H9 (cell line): Measurements from ENCODE around the gene EMC9. TPM values are rescaled to one million over a fixed set of nuclear protein-coding genes. Genes with fewer than 3 reads are reported as not detected.

Experiments used
- DNase-seq: peaks from one replicate; pipeline ENCODE4 v3.0.0-alpha.2; 2017
- H2AFZ ChIP-seq: one replicate; pipeline ENCODE4 v1.6.1; 2013; ENCODE audit warnings: mild to moderate bottlenecking, low read length, control low read depth, moderate library complexity
- H2AK5ac ChIP-seq: 2 replicates; pipeline ENCODE4 v1.6.1; 2013; ENCODE audit warnings: low read length, control low read depth, mixed read lengths; ENCODE audit not compliant: insufficient read length
- H2BK120ac ChIP-seq: one replicate; pipeline ENCODE4 v1.6.1; 2013; ENCODE audit warnings: low read depth, mild to moderate bottlenecking, low read length, control low read depth, inconsistent platforms; ENCODE audit not compliant: poor library complexity, severe bottlenecking
- H2BK12ac ChIP-seq: 2 replicates; pipeline ENCODE4 v1.6.1; 2013; ENCODE audit warnings: low read length, control low read depth, mixed read lengths, low read depth; ENCODE audit not compliant: insufficient read length
- H2BK15ac ChIP-seq: 2 replicates; pipeline ENCODE4 v1.6.1; 2013; ENCODE audit warnings: low read depth, low read length, control low read depth
- H2BK20ac ChIP-seq: one replicate; pipeline ENCODE4 v1.6.1; 2013; ENCODE audit warnings: low read depth, mild to moderate bottlenecking, low read length, control low read depth, inconsistent platforms; ENCODE audit not compliant: poor library complexity, severe bottlenecking
- H2BK5ac ChIP-seq: 2 replicates; pipeline ENCODE4 v1.6.1; 2013; ENCODE audit warnings: low read length, control low read depth, mixed read lengths; ENCODE audit not compliant: insufficient read length
- H3K14ac ChIP-seq: 2 replicates; pipeline ENCODE4 v1.6.1; 2013; ENCODE audit warnings: low read length, control low read depth; ENCODE audit not compliant: insufficient read depth
- H3K18ac ChIP-seq: 2 replicates; pipeline ENCODE4 v1.6.1; 2013; ENCODE audit warnings: low read depth, mild to moderate bottlenecking, mixed read lengths, low read length, control low read depth; ENCODE audit not compliant: insufficient read length
- H3K23ac ChIP-seq: 2 replicates; pipeline ENCODE4 v1.6.1; 2013; ENCODE audit warnings: low read length, control low read depth, mixed read lengths, low read depth; ENCODE audit not compliant: insufficient read length
- H3K23me2 ChIP-seq: 2 replicates; pipeline ENCODE4 v1.6.1; 2013; ENCODE audit warnings: low read depth, mild to moderate bottlenecking, mixed read lengths, low read length, control low read depth; ENCODE audit not compliant: insufficient read length, poor library complexity, severe bottlenecking
- H3K27ac ChIP-seq: 2 replicates; pipeline ENCODE4 v1.5.1; 2013; ENCODE audit warnings: low read length, control low read depth, mixed read lengths, low read depth; ENCODE audit not compliant: insufficient read length
- H3K27me3 ChIP-seq: 2 replicates; pipeline ENCODE4 v1.6.1; 2013; ENCODE audit warnings: low read length, control low read depth, inconsistent platforms; ENCODE audit not compliant: insufficient read depth
- H3K4ac ChIP-seq: 2 replicates; pipeline ENCODE4 v1.6.1; 2013; ENCODE audit warnings: low read depth, mild to moderate bottlenecking, control low read depth, inconsistent platforms, low read length, moderate library complexity
- H3K4me1 ChIP-seq: 2 replicates; pipeline ENCODE4 v1.6.1; 2013; ENCODE audit warnings: low read length, control low read depth, inconsistent platforms; ENCODE audit not compliant: insufficient read depth
- H3K4me2 ChIP-seq: 2 replicates; pipeline ENCODE4 v1.6.1; 2013; ENCODE audit warnings: low read length, control low read depth, mixed read lengths; ENCODE audit not compliant: insufficient read length, insufficient read depth
- H3K56ac ChIP-seq: 2 replicates; pipeline ENCODE4 v1.6.1; 2013; ENCODE audit warnings: low read depth, mild to moderate bottlenecking, mixed read lengths, low read length, control low read depth; ENCODE audit not compliant: insufficient read length
- H3K79me1 ChIP-seq: 2 replicates; pipeline ENCODE4 v1.6.1; 2013; ENCODE audit warnings: low read depth, mild to moderate bottlenecking, moderate library complexity, low read length, control low read depth, inconsistent platforms; ENCODE audit not compliant: insufficient read depth, poor library complexity, severe bottlenecking
- H3K79me2 ChIP-seq: 2 replicates; pipeline ENCODE4 v1.6.1; 2013; ENCODE audit warnings: low read length, control low read depth, inconsistent platforms; ENCODE audit not compliant: insufficient read depth
- H3K9ac ChIP-seq: 2 replicates; pipeline ENCODE4 v1.6.1; 2013; ENCODE audit warnings: low read length, control low read depth, mixed read lengths; ENCODE audit not compliant: insufficient read length; ENCODE audit errors: extremely low read depth
- H3K9me3 ChIP-seq: one replicate; pipeline ENCODE4 v1.6.1; 2013; ENCODE audit warnings: low read depth, low read length, inconsistent platforms; ENCODE audit not compliant: control insufficient read depth
- H3T11ph ChIP-seq: one replicate; pipeline ENCODE4 v1.6.1; 2013; ENCODE audit warnings: mild to moderate bottlenecking, low read length, control low read depth, inconsistent platforms
- H4K20me1 ChIP-seq: one replicate; pipeline ENCODE4 v1.6.1; 2013; ENCODE audit not compliant: control insufficient read depth, insufficient read length, insufficient read depth
- H4K5ac ChIP-seq: 2 replicates; pipeline ENCODE4 v1.6.1; 2013; ENCODE audit warnings: low read depth, mild to moderate bottlenecking, mixed read lengths, low read length, control low read depth; ENCODE audit not compliant: insufficient read length
- H4K8ac ChIP-seq: replicated peaks from 2 replicates; pipeline ENCODE4 v1.6.1; 2013; ENCODE audit warnings: low read length, control low read depth, mixed read lengths, low read depth; ENCODE audit not compliant: insufficient read length
- H4K91ac ChIP-seq: 2 replicates; pipeline ENCODE4 v1.6.1; 2013; ENCODE audit warnings: low read depth, mild to moderate bottlenecking, moderate library complexity, mixed read lengths, low read length, control low read depth; ENCODE audit not compliant: insufficient read length
- H3K27ac Mint-ChIP-seq, 3 experiments: 2 replicates in 2 of 3; 3 replicates in 1 of 3; pipeline ENCODE4 v1.8.0; 2020 to 2021; ENCODE audit warnings: mixed read lengths in 3 of 3, mild to moderate bottlenecking in 1 of 3, moderate library complexity in 1 of 3
- H3K27me3 Mint-ChIP-seq: 2 replicates; pipeline ENCODE4 v1.8.0; 2021; ENCODE audit warnings: low read depth, mild to moderate bottlenecking, moderate library complexity, mixed read lengths
- H3K36me3 Mint-ChIP-seq, 3 experiments: 2 replicates in 2 of 3; 3 replicates in 1 of 3; pipeline ENCODE4 v1.8.0; 2020 to 2021; ENCODE audit warnings: low read depth in 3 of 3, mixed read lengths in 3 of 3; ENCODE audit not compliant: insufficient read depth in 1 of 3
- H3K4me1 Mint-ChIP-seq, 2 experiments: 2 replicates each; pipeline ENCODE4 v1.8.0; 2020; ENCODE audit warnings: mixed read lengths in 2 of 2
- H3K4me3 Mint-ChIP-seq, 2 experiments: 2 replicates in 1 of 2; 3 replicates in 1 of 2; pipeline ENCODE4 v1.8.0; 2020 to 2021; ENCODE audit warnings: mild to moderate bottlenecking in 2 of 2, mixed read lengths in 2 of 2, moderate library complexity in 1 of 2
- H3K9me3 Mint-ChIP-seq, 2 experiments: 2 replicates in 1 of 2; 3 replicates in 1 of 2; pipeline ENCODE4 v1.8.0; 2020; ENCODE audit warnings: mild to moderate bottlenecking in 2 of 2, mixed read lengths in 2 of 2, moderate library complexity in 1 of 2
- WGBS: extraction: QIAGEN DNeasy Blood & Tissue Kit; methylation state at CpG from one replicate; pipeline ENCODE4 v1.1.7; 2013; ENCODE audit warnings: missing lambda C conversion rate, low lambda C conversion rate, mixed read lengths; ENCODE audit not compliant: insufficient read length; ENCODE audit errors: extremely low coverage; 5-methylcytosine and 5-hydroxymethylcytosine counted together
- total RNA-seq: library from RNA; stranded (reverse); gene quantifications from 2 replicates; pipeline ENCODE4 v1.2.1, GENCODE V29; 2021
- TF ChIP-seq, protein P1 (sequence below): fragments of 200-600 bp; sonication (generic); conservative IDR thresholded peaks from 3 replicates; pipeline ENCODE4 v1.8.0; 2021; ENCODE audit warnings: antibody characterized with exemption, mild to moderate bottlenecking

The EMC9 gene
- total RNA-seq, 1 experiment from 2014 or later = 52.9 TPM

DNA sequence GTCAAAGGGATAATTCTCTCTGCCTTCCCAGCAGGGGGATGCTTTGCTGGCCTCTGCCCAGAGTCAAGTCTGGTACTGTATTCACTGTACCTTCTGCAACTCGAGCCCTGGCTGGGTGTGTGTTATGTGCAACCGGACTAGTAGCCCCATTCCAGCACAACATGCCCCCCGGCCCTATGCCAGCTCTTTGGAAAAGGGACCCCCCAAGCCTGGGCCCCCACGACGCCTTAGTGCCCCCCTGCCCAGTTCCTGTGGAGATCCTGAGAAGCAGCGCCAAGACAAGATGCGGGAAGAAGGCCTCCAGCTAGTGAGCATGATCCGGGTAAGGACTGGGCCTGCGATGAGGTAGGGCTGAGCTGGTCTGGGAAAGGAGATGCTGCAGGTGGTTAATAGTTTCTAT, 9.2 kb upstream of the EMC9 start:
- Histone ChIP-seq H2AFZ (no peak overlapping the region), H3K4ac (no peak overlapping the region), H3K27me3 (no peaks in the 10 kb centered on the region), H3K4me2 (no peak overlapping the region), H2AK5ac (no peak overlapping the region), H2BK15ac (no peak overlapping the region), H3T11ph (no peak overlapping the region), H3K79me1 (peaks cover 4% of the 10 kb centered on the region), H3K9ac (no peak overlapping the region), H2BK12ac (no peak overlapping the region), H3K18ac (no peak overlapping the region), H3K56ac (no peak overlapping the region), H3K14ac (no peak overlapping the region), H4K5ac (no peak overlapping the region), H2BK20ac (no peak overlapping the region), H4K8ac (no peak overlapping the region), H3K23me2 (peaks cover 19% of the 10 kb centered on the region), H3K9me3 (no peaks in the 10 kb centered on the region), H2BK5ac (no peak overlapping the region), H3K4me1 (no peaks in the 10 kb centered on the region), H4K91ac (no peak overlapping the region), H3K23ac (no peak overlapping the region), H4K20me1 (no peaks in the 10 kb centered on the region), H2BK120ac (no peak overlapping the region), H3K27ac (no peak overlapping the region), H3K79me2 (peaks cover 8% of the 10 kb centered on the region; the same call in 1 of the 2 replicates)
- no peaks in the 10 kb centered on the region for H3K27me3 Mint-ChIP-seq
- no peaks in the 10 kb centered on the region for H3K9me3 Mint-ChIP-seq
- DNase-seq = no peak
- H3K27ac Mint-ChIP-seq = no peak overlapping the region; a peak in 1 of 7 replicates
- TF ChIP-seq, protein P1, sequence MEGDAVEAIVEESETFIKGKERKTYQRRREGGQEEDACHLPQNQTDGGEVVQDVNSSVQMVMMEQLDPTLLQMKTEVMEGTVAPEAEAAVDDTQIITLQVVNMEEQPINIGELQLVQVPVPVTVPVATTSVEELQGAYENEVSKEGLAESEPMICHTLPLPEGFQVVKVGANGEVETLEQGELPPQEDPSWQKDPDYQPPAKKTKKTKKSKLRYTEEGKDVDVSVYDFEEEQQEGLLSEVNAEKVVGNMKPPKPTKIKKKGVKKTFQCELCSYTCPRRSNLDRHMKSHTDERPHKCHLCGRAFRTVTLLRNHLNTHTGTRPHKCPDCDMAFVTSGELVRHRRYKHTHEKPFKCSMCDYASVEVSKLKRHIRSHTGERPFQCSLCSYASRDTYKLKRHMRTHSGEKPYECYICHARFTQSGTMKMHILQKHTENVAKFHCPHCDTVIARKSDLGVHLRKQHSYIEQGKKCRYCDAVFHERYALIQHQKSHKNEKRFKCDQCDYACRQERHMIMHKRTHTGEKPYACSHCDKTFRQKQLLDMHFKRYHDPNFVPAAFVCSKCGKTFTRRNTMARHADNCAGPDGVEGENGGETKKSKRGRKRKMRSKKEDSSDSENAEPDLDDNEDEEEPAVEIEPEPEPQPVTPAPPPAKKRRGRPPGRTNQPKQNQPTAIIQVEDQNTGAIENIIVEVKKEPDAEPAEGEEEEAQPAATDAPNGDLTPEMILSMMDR = no peak
- no peak overlapping the region for H3K4me3 Mint-ChIP-seq
- H3K4me1 Mint-ChIP-seq = peaks cover 17 to 20% of the 10 kb centered on the region in 2 experiments
- peaks cover 31 to 65% (median 58%) of the 10 kb centered on the region in 3 experiments for H3K36me3 Mint-ChIP-seq
- WGBS = no CpG with 5 or more reads among the region's 9 CpGs
